ENCODE results near the gene TTC39B.

Gene TTC39B

DNA sequence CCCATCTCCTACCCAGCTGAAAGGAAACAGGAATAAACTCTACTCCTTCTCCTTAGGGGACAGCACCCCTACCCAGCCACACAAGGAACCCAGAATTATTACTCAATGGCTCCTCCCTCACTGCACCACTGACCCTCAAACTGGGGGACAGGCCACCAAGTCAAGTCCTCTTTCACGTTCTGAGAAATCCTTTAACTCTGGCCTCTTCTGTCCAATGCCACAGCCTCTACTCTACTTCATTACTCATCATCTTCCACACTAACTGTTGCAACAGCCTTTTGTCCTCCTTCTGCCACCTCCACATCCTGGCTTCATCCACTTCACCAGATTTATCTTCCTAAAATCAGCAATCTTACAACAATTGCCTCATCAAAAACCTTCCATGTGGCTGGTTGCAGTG lies 6.8 kb downstream of the TTC39B start:
- DNase-seq: no peak

DNA sequence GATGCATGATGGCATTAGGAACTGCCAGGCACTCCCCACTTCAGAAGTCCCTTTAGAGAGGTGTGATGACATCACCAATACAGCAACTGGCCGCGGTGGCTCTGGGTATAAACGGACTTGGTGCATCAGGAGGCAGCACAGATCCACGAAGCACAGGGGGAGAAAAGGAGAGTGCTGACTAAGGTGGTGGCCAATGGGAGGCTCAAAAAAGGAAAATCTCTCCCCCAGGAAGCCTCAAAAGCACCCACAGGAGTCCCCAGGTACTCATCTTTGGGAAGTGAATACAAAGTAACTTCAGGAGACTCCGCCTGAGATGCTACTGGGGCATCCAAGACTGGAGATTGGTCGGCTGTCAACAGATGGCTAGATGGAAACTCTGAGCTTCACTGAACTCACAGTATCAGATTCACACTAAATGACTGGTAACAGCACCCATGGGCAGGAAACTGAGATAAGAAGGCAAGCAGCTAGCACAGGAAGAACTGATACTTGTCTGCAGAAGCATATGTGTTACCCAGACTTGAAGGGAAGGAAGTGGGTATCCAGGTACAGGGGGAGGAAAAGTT lies 7.6 kb downstream of the TTC39B start:
- DNase-seq: peak; percentile 51

DNA sequence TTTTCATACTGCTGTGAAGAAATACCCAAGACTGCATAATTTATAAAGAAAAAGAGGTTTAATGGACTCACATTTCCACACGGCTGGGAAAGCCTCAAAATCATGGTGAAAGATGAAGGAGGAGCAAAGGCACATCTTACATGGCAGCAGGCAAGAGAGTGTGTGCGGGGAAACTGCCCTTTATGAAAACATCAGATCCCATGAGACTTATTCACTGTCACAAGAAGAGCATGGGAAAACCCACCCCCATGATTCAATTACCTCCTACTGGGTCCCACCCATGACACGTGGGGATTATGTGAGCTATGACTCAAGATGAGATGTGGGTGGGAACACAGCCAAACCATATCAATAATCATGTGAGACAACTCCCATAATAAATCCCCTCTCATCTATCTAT lies 8.7 kb downstream of the TTC39B start:
- DNase-seq: no peak

- DNase-seq: no peak
These were observed 11.1 kb downstream of the TTC39B start for GRCh38 chr9:15295761-15296405.

GRCh38 chr9:15294604-15295003 lies 12.4 kb downstream of the TTC39B start:
- DNase-seq: no peak

GRCh38 chr9:15293804-15294316 lies 13.2 kb downstream of the TTC39B start:
- DNase-seq: no peak

- no peak for DNase-seq
These were observed 13.9 kb downstream of the TTC39B start for GRCh38 chr9:15293084-15293483.

DNA sequence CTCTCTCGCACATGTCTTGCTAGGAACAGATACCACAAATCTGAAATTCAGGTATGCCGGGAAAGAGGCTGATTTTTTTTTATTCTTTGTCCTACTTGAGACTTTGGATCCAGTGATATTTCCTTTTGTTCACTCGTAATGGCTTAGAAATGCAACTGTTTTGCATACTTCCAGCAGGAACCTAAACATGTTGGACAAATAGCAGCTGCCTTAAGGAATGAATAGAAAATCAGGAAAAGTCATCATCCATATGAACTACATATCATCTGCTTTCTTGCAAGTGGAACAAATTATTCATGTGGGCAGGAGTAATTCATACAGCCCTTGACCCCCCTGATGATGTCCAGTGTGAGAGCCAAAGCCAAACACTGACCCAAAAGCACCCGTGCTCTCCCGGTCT lies 17.4 kb downstream of the TTC39B start:
- no peak for DNase-seq

- no peak for DNase-seq
These were observed 19.7 kb downstream of the TTC39B start for GRCh38 chr9:15287309-15287708.

- no peak for DNase-seq
These were observed 20.7 kb downstream of the TTC39B start for GRCh38 chr9:15286161-15286821.

DNA sequence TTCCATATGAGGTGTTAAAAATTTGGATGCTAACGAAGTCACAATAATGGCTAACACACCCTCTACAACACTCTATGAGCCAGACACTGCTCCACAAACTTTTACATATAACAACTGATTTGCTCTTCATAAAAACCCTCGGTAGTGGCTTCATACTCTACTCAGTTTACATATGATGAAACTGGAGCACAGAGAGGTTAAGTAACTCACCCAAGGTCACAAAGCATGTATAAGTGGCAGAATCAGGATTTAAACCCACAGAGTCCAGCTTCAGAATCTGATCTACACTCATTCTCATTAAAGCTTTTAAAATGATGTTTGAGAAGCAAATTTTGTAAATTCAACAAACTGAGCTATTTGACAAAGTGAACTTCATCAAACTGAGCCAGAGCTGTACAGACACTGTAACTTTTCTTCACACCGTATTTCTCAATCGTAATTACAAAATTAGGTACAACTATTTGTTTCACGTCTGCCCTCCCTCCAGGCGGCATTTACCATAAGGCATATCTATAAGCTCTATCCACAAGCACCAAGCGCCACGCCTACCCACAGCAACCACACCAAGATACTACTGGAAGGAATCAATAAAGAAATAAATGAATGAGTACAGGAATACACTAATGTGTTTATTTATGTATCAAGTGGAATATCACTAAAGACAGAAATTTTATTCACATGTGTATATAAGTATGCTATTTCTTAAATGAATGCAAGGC lies 24.3 kb downstream of the TTC39B start:
- no peak for DNase-seq

DNA sequence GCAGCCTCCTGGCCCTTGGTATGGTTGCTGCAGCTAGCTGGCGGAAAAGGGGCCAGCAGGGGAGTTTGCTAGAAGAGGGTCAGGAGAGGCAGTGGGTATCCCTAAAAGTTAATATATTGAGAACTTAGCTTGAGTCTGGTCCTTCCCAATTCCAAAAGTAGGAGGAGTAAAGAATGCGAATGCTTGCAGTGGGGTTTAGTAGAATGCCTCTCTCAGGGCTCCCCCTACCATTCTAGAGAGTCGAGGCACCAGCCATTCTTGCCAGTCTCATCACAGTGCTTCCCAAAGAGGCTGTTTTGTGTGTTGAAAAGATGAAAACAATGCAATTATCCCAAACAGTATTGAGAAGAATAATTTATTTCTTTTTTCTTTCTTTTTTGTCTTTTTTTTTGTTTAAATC lies 26.4 kb downstream of the TTC39B start:
- no peak for DNase-seq

- no peak for DNase-seq
These were observed 28.2 kb downstream of the TTC39B start for GRCh38 chr9:15278839-15279238.

- DNase-seq: no peak
These were observed 28.8 kb downstream of the TTC39B start for GRCh38 chr9:15278091-15278687.

GRCh38 chr9:15277400-15278090 lies 29.5 kb downstream of the TTC39B start:
- DNase-seq: no peak

GRCh38 chr9:15276328-15276938 lies 30.6 kb downstream of the TTC39B start:
- DNase-seq: no peak

GRCh38 chr9:15274425-15274824 lies 32.6 kb downstream of the TTC39B start:
- DNase-seq: no peak

DNA sequence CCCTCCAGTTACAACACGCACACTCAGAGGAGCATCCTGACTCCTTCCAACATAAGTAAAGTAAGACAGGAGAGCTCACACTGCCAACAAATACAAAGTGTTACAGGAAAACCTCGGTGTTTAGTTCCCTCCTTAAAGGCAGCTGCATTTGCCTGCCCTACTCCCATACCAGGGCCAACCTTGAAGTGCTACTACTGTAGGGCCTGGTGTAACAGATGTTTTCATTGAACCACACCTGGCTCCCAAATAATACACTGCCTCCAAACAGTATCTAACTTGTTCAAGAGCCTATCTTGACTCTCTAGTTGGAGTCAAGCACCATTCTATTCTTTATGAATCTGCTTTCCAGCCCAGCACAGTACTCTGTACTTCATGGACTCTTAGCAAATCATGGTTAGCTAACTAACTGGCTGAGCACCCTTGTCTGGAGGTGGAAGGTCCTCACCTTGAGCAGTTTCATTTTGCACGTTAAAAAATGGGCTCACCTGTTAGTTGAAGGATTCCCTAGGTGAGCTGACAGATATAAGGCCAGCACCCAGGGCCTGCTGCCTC lies 34.6 kb downstream of the TTC39B start:
- no peak for DNase-seq

GRCh38 chr9:15271403-15271802 lies 35.6 kb downstream of the TTC39B start:
- DNase-seq: no peak

DNA sequence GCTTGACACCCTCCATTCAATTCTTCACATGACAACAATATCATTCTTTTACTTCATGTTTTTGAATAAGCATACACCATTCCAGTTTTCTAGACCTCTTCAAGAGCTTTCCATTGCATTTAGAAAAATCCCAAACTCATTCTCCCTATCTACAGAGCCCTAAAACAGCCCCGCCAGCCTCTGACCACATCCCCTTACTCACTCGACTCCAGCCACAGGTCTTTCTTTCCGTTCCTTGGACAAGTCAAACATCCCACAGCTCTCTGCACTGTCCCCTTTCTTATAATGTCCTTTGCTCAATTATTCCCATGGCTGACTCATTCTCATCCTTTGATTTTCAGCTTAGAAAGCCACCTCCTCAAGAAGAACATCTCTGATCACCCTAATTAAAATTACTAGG lies 38.2 kb downstream of the TTC39B start:
- no peak for DNase-seq

- no peak for DNase-seq
These were observed 38.7 kb downstream of the TTC39B start for GRCh38 chr9:15268317-15268716.

- DNase-seq: no peak
These were observed 42.1 kb downstream of the TTC39B start for GRCh38 chr9:15264918-15265317.

All from activated CD4-positive, CD25-positive, alpha-beta regulatory T cell treated with anti-CD3 and anti-CD28 coated beads, Interleukin-2, amount 50 U/mL, for 72 hours (primary cell).